HepG2 (cell line): ENCODE results near the gene KCND3. TPM values are rescaled to one million over a fixed set of nuclear protein-coding genes. Genes with fewer than 3 reads are reported as not detected.
A peak's percentile ranks its signal among the peaks of the same experiment; 100 is the strongest.

Experiments
- ATAC-seq: fragments of 200-7000 bp; cut with Tn5 transposase; 3 replicates; pipeline ENCODE4 v1.9.1; 2020; ENCODE audit warnings: mild to moderate bottlenecking, moderate library complexity
- BruUV-seq: library from RNA; stranded (reverse); fragments of 400-500 nt; replicated peaks from 2 replicates; lab custom pipeline; 2021; lab: Mats Ljungman, UMichigan
- CTCF ChIA-PET: fragments of 300-600 bp; formaldehyde crosslinking; extraction: SDS; loops from one replicate; lab custom pipeline; 2021; ENCODE audit warnings: low total read pairs, inconsistent platforms, low intra/inter-chr PET ratio; lab: Yijun Ruan, JAX
- POLR2A ChIA-PET: fragments of 350-600 bp; sonication (Branson Sonifier 250); formaldehyde crosslinking; loops from one replicate; lab custom pipeline; 2020; ENCODE audit warnings: antibody characterized with exemption, inconsistent platforms; lab: Yijun Ruan, JAX
- DNase-seq: peaks from one replicate; pipeline ENCODE4 v3.0.0-alpha.2; 2015; ENCODE audit warnings: low spot score
- FAIRE-seq: peaks from 3 replicates; lab custom pipeline; 2011; peaks lifted over from hg19 to GRCh38; lab: Jason Lieb, UNC
- H2AFZ ChIP-seq: one replicate; pipeline ENCODE4 v1.6.1; 2011; ENCODE audit warnings: low read length, inconsistent platforms
- H3K27ac ChIP-seq: fragments of 300-600 bp; 3 replicates; pipeline ENCODE4 v1.8.0; 2011; ENCODE audit warnings: mixed run types, mild to moderate bottlenecking, mixed read lengths, low read length, inconsistent platforms; ENCODE audit not compliant: insufficient read depth; ENCODE audit errors: extremely low read length
- H3K27me3 ChIP-seq, 2 experiments: fragments of 200-600 bp in 1 of 2; 2 replicates in 1 of 2; 3 replicates in 1 of 2; pipeline versions ENCODE4 v1.6.0 to v1.8.0; 2011; ENCODE audit warnings: low read length in 2 of 2, mild to moderate bottlenecking in 2 of 2, moderate library complexity in 2 of 2, inconsistent platforms in 1 of 2; ENCODE audit not compliant: insufficient read depth in 2 of 2, control insufficient read depth in 1 of 2
- H3K36me3 ChIP-seq, 2 experiments: fragments of 200-600 bp in 1 of 2; replicated peaks in 1 of 2; 2 replicates in 1 of 2; 3 replicates in 1 of 2; pipeline versions ENCODE4 v1.5.1 to v1.8.0; 2011; ENCODE audit warnings: low read length in 2 of 2, inconsistent platforms in 1 of 2; ENCODE audit not compliant: insufficient read depth in 2 of 2, control insufficient read depth in 1 of 2
- H3K4me1 ChIP-seq: 2 replicates; pipeline ENCODE4 v1.5.1; 2012; ENCODE audit warnings: low read length, inconsistent platforms; ENCODE audit not compliant: insufficient read depth
- H3K4me2 ChIP-seq: 2 replicates; pipeline ENCODE4 v1.6.0; 2011; ENCODE audit warnings: low read depth, low read length, inconsistent platforms
- H3K4me3 ChIP-seq, 3 experiments: fragments of 200-600 bp in 1 of 3; sonication (generic), shearing (Covaris generic) in 1 of 3; replicated peaks in 1 of 3; 2 replicates each; pipeline ENCODE4 v1.5.1; 2011 to 2016; ENCODE audit warnings: low read length in 3 of 3, inconsistent platforms in 2 of 3, low read depth in 2 of 3, mild to moderate bottlenecking in 2 of 3, control low read depth in 1 of 3, mixed read lengths in 1 of 3; ENCODE audit not compliant: insufficient read depth in 1 of 3
- H3K79me2 ChIP-seq: one replicate; pipeline ENCODE4 v1.6.1; 2011; ENCODE audit warnings: low read length, inconsistent platforms; ENCODE audit not compliant: insufficient read depth
- H3K9ac ChIP-seq: 2 replicates; pipeline ENCODE4 v1.6.0; 2011; ENCODE audit warnings: mild to moderate bottlenecking, low read depth, low read length, inconsistent platforms; ENCODE audit not compliant: insufficient read depth
- H3K9me3 ChIP-seq: 2 replicates; pipeline ENCODE4 v1.5.1; 2012; ENCODE audit warnings: mild to moderate bottlenecking, low read length
- H4K20me1 ChIP-seq: 2 replicates; pipeline ENCODE4 v1.6.0; 2011; ENCODE audit warnings: inconsistent platforms, mild to moderate bottlenecking, low read length, moderate library complexity; ENCODE audit not compliant: insufficient read depth
- ATAD3A ChIP-seq: sonication (generic); formaldehyde crosslinking; IDR thresholded peaks from 2 replicates; pipeline ENCODE4 v1.4.0; 2020; ENCODE audit warnings: missing genetic modification reagents
- CENPX ChIP-seq: sonication (generic); formaldehyde crosslinking; IDR thresholded peaks from 2 replicates; pipeline ENCODE4 v1.9.0; 2021; ENCODE audit warnings: mild to moderate bottlenecking, missing genetic modification reagents, moderate library complexity
- DRAP1 ChIP-seq: IDR thresholded peaks from 2 replicates; pipeline ENCODE4 v1.6.1; 2016; ENCODE audit warnings: missing genetic modification reagents, missing compliant biosample characterization
- KMT2A ChIP-seq: sonication (generic); formaldehyde crosslinking; IDR thresholded peaks from 2 replicates; pipeline ENCODE4 v1.4.0; 2020; ENCODE audit warnings: missing genetic modification reagents
- MAFK ChIP-seq, 2 experiments: IDR thresholded peaks in 1 of 2; conservative IDR thresholded peaks in 1 of 2; 2 replicates each; pipeline ENCODE4 v1.6.1; 2011; ENCODE audit warnings: improper control_type of control experiment in 2 of 2, low read length in 2 of 2
- SMARCE1 ChIP-seq: fragments of 450-650 bp; IDR thresholded peaks from 2 replicates; pipeline ENCODE4 v1.6.1; 2017; ENCODE audit warnings: borderline replicate concordance
- ZNF12 ChIP-seq: sonication (generic); formaldehyde crosslinking; IDR thresholded peaks from 2 replicates; pipeline ENCODE4 v1.5.0; 2020; ENCODE audit warnings: missing genetic modification reagents
- ZNF121 ChIP-seq: sonication (generic); formaldehyde crosslinking; IDR thresholded peaks from 2 replicates; pipeline ENCODE4 v1.5.0; 2020; ENCODE audit warnings: mild to moderate bottlenecking, missing genetic modification reagents
- ZNF263 ChIP-seq: sonication (generic); formaldehyde crosslinking; IDR thresholded peaks from 2 replicates; pipeline ENCODE4 v1.4.0; 2020; ENCODE audit warnings: missing genetic modification reagents
- ZNF333 ChIP-seq: sonication (generic); formaldehyde crosslinking; IDR thresholded peaks from 2 replicates; pipeline ENCODE4 v1.4.0; 2020; ENCODE audit warnings: mild to moderate bottlenecking, missing genetic modification reagents, borderline replicate concordance
- ZNF556 ChIP-seq: sonication (generic); formaldehyde crosslinking; IDR thresholded peaks from 2 replicates; pipeline ENCODE4 v1.4.0; 2020; ENCODE audit warnings: mild to moderate bottlenecking, missing genetic modification reagents, borderline replicate concordance
- ZNF792 ChIP-seq: IDR thresholded peaks from 2 replicates; pipeline ENCODE4 v1.6.1; 2016
- ZNF841 ChIP-seq: sonication (generic); formaldehyde crosslinking; IDR thresholded peaks from 2 replicates; pipeline ENCODE4 v1.8.1; 2023; ENCODE audit warnings: missing genetic modification reagents, borderline replicate concordance
- ZSCAN22 ChIP-seq: sonication (generic); formaldehyde crosslinking; IDR thresholded peaks from 2 replicates; pipeline ENCODE4 v1.4.0; 2020; ENCODE audit warnings: mild to moderate bottlenecking, missing genetic modification reagents
- WGBS: methylation state at CpG from one replicate; pipeline ENCODE4 v1.1.6; 2017; ENCODE audit warnings: low lambda C conversion rate; 5-methylcytosine and 5-hydroxymethylcytosine counted together
- in situ Hi-C: cut with HindIII; loops from 2 replicates; pipeline ENCODE4 v1.10.0; 2017; ENCODE audit warnings: low pct_unique_long_range_greater_than_20kb; ENCODE audit not compliant: extremely low pct_ligation_motif_present
- intact Hi-C: fragments of 100-400 bp; cut with micrococcal nuclease; formaldehyde crosslinking; loops from one replicate; pipeline ENCODE4 v1.10.0; 2022; ENCODE audit not compliant: unreplicated experiment
- polyA plus RNA-seq, 8 experiments: library from polyadenylated mRNA; depleted of rRNA in 3 of 8; stranded (reverse) in 7 of 8; unstranded in 1 of 8; fragments of >200 nt; fragmentation: Illumina TruSeq in 4 of 8; extraction: Trizol in 4 of 8; gene quantifications; 2 replicates each; pipeline versions ENCODE4 v1.2.1 to v1.2.3, GENCODE V29; 2011 to 2016; ENCODE audit warnings: low read depth in 4 of 8, missing spikeins in 1 of 8, mixed read lengths in 1 of 8; ENCODE audit not compliant: insufficient read depth in 1 of 8
- total RNA-seq, 5 experiments: library from RNA; depleted of rRNA; stranded (reverse); fragments of >200 nt; fragmentation: Illumina TruSeq; extraction: Trizol; gene quantifications; 2 replicates each; pipeline ENCODE4 v1.2.3, GENCODE V29; 2016; ENCODE audit warnings: low read depth in 1 of 5
- TF ChIP-seq, protein P1 (sequence below): sonication (generic); formaldehyde crosslinking; IDR thresholded peaks from 2 replicates; pipeline ENCODE4 v1.4.0; 2020; ENCODE audit warnings: missing genetic modification reagents

The KCND3 gene
- total and polyA plus RNA-seq, 2 of the 13 experiments (the other 11 are each of a cell fraction or from before 2014, with no cell fraction given), result 0.04 TPM; not detected in 1

GRCh38 chr1:111739925-111740765, 249.3 kb downstream of the KCND3 start (continued):
- TF ChIP-seq ZNF121 (0 out of 2 replicates have a peak, but pooled peaks have one; percentile 2), MAFK (conservative IDR thresholded peaks at IDR 0.05 in 1 of 2, IDR thresholded peaks at IDR 0.05 in 1 of 2; ENCODE audit: low read length in 2 of 2) (no peak), CENPX (CRISPR knock-in tag) (no peak), SMARCE1 (no peak), ZNF333 (CRISPR knock-in tag) (no peak), ZNF792 (CRISPR knock-in tag) (no peak), ZNF263 (CRISPR knock-in tag) (peak; percentile 31; the same call in 1 of the 2 replicates)
- TF ChIP-seq, protein P1, sequence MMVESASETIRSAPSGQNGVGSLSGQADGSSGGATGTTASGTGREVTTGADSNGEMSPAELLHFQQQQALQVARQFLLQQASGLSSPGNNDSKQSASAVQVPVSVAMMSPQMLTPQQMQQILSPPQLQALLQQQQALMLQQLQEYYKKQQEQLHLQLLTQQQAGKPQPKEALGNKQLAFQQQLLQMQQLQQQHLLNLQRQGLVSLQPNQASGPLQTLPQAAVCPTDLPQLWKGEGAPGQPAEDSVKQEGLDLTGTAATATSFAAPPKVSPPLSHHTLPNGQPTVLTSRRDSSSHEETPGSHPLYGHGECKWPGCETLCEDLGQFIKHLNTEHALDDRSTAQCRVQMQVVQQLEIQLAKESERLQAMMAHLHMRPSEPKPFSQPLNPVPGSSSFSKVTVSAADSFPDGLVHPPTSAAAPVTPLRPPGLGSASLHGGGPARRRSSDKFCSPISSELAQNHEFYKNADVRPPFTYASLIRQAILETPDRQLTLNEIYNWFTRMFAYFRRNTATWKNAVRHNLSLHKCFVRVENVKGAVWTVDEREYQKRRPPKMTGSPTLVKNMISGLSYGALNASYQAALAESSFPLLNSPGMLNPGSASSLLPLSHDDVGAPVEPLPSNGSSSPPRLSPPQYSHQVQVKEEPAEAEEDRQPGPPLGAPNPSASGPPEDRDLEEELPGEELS, result no peak

GRCh38 chr1:111739194-111739924, 250.1 kb downstream of the KCND3 start, which contains the start of gene INKA2:
TSS of gene INKA2 (minus strand) at chr1:111739395. CDS start at chr1:111739242, 153 bp downstream.
- WGBS, result 1% methylated on average over 25 of the region's 59 CpGs
- peaks cover 0 to 5% of the 10 kb centered on the region in 2 experiments; a peak in 1 of 5 replicates for H3K27me3 ChIP-seq
- peak within 1 kb of the TSS; percentile 57 to 78 (median 66) for H3K4me3 ChIP-seq
- H3K79me2 ChIP-seq, result peaks cover 15% of the 10 kb centered on the region
- H3K9me3 ChIP-seq, result no peaks in the 10 kb centered on the region
- FAIRE-seq, result no peak
- ATAC-seq, result peak; percentile 90
- POLR2A ChIA-PET, result interaction anchor here (1.0 to 3.8 kb wide), 5 partner anchors 8 to 232 kb away, joined by 3 to 22 read pairs (median 6); partner anchors contain the start of gene DDX20
- H3K4me2 ChIP-seq, result peak within 1 kb of the TSS; percentile 83
- peaks cover 71% of the 10 kb centered on the region for H3K4me1 ChIP-seq
- no peaks in the 10 kb centered on the region for H4K20me1 ChIP-seq
- no TSS peak for BruUV-seq
- H3K36me3 ChIP-seq, result no peaks in the 10 kb centered on the region
- intact Hi-C loops (no loop called here), in situ Hi-C loops (no loop called here)
- H3K27ac ChIP-seq, result peak within 1 kb of the TSS; percentile 75
- CTCF ChIA-PET, result no interaction called here
- H3K9ac ChIP-seq, result peak within 1 kb of the TSS; percentile 90
- DNase-seq, result peak; percentile 83
- no peak within 1 kb of the TSS for H2AFZ ChIP-seq
- no peak; the same call in 1 of the 2 replicates for TF ChIP-seq KMT2A (CRISPR knock-in tag)
- 0 out of 2 replicates have a peak, but pooled peaks have one; percentile 13 for TF ChIP-seq ZNF841
- TF ChIP-seq DRAP1, result peak; percentile 71
- TF ChIP-seq ZNF12 (CRISPR knock-in tag), result peak; percentile 52; the same call in 1 of the 2 replicates
- TF ChIP-seq ZNF556, result peak; percentile 73; the same call in 1 of the 2 replicates
- no peak for TF ChIP-seq ATAD3A (CRISPR knock-in tag)
- no peak; the same call in 1 of the 2 replicates for TF ChIP-seq ZSCAN22
